ENCODE results near the gene ADGRG3. TPM values are rescaled to one million over a fixed set of nuclear protein-coding genes. Genes with fewer than 3 reads are reported as not detected.

Gene ADGRG3
- polyA plus RNA-seq, 1 donor: 0.12 TPM

GRCh38 chr16:57681950-57682728 lies 14.0 kb downstream of the ADGRG3 start:
- no peak for DNase-seq

GRCh38 chr16:57682809-57683635 lies 14.9 kb downstream of the ADGRG3 start:
- DNase-seq: no peak

- no peak for DNase-seq
Observed at GRCh38 chr16:57683636-57684545, 15.8 kb downstream of the ADGRG3 start.

- no peak for DNase-seq
Observed at GRCh38 chr16:57684626-57685358, 16.7 kb downstream of the ADGRG3 start.

GRCh38 chr16:57685633-57686032 lies 17.5 kb downstream of the ADGRG3 start:
- no peak for DNase-seq

- no peak for DNase-seq
Observed at GRCh38 chr16:57686577-57686976, 18.5 kb downstream of the ADGRG3 start.

- no peak for DNase-seq
Observed at GRCh38 chr16:57687363-57687929, 19.3 kb downstream of the ADGRG3 start.

- DNase-seq: no peak
Observed at GRCh38 chr16:57688487-57688986, 20.4 kb downstream of the ADGRG3 start.

GRCh38 chr16:57688987-57689761 lies 21.1 kb downstream of the ADGRG3 start:
- no peak for DNase-seq

- no peak for DNase-seq
Observed at GRCh38 chr16:57689762-57690558, 21.9 kb downstream of the ADGRG3 start.

GRCh38 chr16:57690782-57691471 lies 22.8 kb downstream of the ADGRG3 start:
- no peak for DNase-seq

GRCh38 chr16:57692636-57693035 lies 24.5 kb downstream of the ADGRG3 start:
- DNase-seq: no peak

GRCh38 chr16:57693550-57693949 lies 25.4 kb downstream of the ADGRG3 start:
- no peak for DNase-seq

GRCh38 chr16:57694231-57694724 lies 26.2 kb downstream of the ADGRG3 start:
- DNase-seq: no peak

GRCh38 chr16:57694725-57695679 lies 26.9 kb downstream of the ADGRG3 start, which contains the start of gene DRC7:
Gene DRC7, plus strand, starts transcription at chr16:57694806. Its CDS starts 3,144 bp downstream, at chr16:57697950.
- peak; percentile 35 for DNase-seq

GRCh38 chr16:57695680-57696069 lies 27.6 kb downstream of the ADGRG3 start:
- no peak for DNase-seq

- no peak for DNase-seq
Observed at GRCh38 chr16:57696240-57696639, 28.1 kb downstream of the ADGRG3 start.

All from hindlimb muscle (tissue), 1 donor.